DMS114 treated with DMSO at 0.1 percent for 48 hours (cell line): ENCODE results near the gene COQ5.
"Not testable (repeated sequence)": the region's sequence is repeated elsewhere in the genome, so short reads cannot be mapped to it uniquely, and the experiment has no call there.

Source experiments
- DNase-seq: peaks from one replicate; lab custom pipeline; 2025; ENCODE audit not compliant: unreplicated experiment; lab: John Stamatoyannopoulos, UW

The COQ5 gene

GRCh38 chr12:120529641-120530417, 871 bp upstream of the COQ5 start:
- no peak for DNase-seq

- DNase-seq, result no peak
Observed at GRCh38 chr12:120522568-120522967, 6.4 kb downstream of the COQ5 start.

GRCh38 chr12:120519324-120519723, 9.6 kb downstream of the COQ5 start:
- DNase-seq, result not testable (repeated sequence)

GRCh38 chr12:120515496-120515895, 13.5 kb downstream of the COQ5 start:
- no peak for DNase-seq

- no peak for DNase-seq
Observed at GRCh38 chr12:120514002-120514401, 15.0 kb downstream of the COQ5 start.

GRCh38 chr12:120508537-120508936, 20.4 kb downstream of the COQ5 start:
- no peak for DNase-seq

- no peak for DNase-seq
Observed at GRCh38 chr12:120504587-120504986, 24.4 kb downstream of the COQ5 start.

- DNase-seq, result no peak
Observed at GRCh38 chr12:120500581-120500980, 28.4 kb downstream of the COQ5 start.

GRCh38 chr12:120498870-120499515, 30.0 kb downstream of the COQ5 start:
- no peak for DNase-seq

GRCh38 chr12:120497524-120498150, 31.3 kb downstream of the COQ5 start:
- DNase-seq, result no peak

GRCh38 chr12:120496413-120497340, 32.3 kb downstream of the COQ5 start:
- peak; percentile 35 for DNase-seq

GRCh38 chr12:120495731-120496412, 33.1 kb downstream of the COQ5 start, which contains the start of gene DYNLL1:
Gene DYNLL1, plus strand, starts transcription at chr12:120496113. Its CDS starts 309 bp downstream, at chr12:120496422.
- peak; percentile 88 for DNase-seq

GRCh38 chr12:120495186-120495730, 33.7 kb downstream of the COQ5 start:
- no peak for DNase-seq

- DNase-seq, result no peak
Observed at GRCh38 chr12:120490833-120491512, 38.0 kb downstream of the COQ5 start.

- DNase-seq, result no peak
Observed at GRCh38 chr12:120490325-120490724, 38.6 kb downstream of the COQ5 start.

GRCh38 chr12:120489018-120489417, 39.9 kb downstream of the COQ5 start:
- no peak for DNase-seq

- no peak for DNase-seq
Observed at GRCh38 chr12:120488057-120488640, 40.8 kb downstream of the COQ5 start.

GRCh38 chr12:120487552-120487951, 41.4 kb downstream of the COQ5 start:
- DNase-seq, result not testable (repeated sequence)
